A673 (cell line): ENCODE data around the gene ZNF772. TPM values are rescaled to one million over a fixed set of nuclear protein-coding genes. Genes with fewer than 3 reads are reported as not detected.
"Not testable (repeated sequence)": the region's sequence is repeated elsewhere in the genome, so short reads cannot be mapped to it uniquely, and the experiment has no call there.

ENCODE experiments used
- Bru-seq: library from RNA; stranded (reverse); fragments of 400-500 nt; gene quantifications from one replicate; lab custom pipeline; 2021; lab: Mats Ljungman, UMichigan
- BruChase-seq, 2 experiments: library from RNA; stranded (reverse); fragments of 400-500 nt; gene quantifications; one replicate each; lab custom pipeline; 2021; lab: Mats Ljungman, UMichigan
- BruUV-seq: library from RNA; stranded (reverse); fragments of 400-500 nt; replicated peaks from 2 replicates; lab custom pipeline; 2021; lab: Mats Ljungman, UMichigan
- CTCF ChIA-PET: fragments of 300-600 bp; sonication (Branson Sonifier 250); formaldehyde crosslinking; loops from one replicate; lab custom pipeline; 2022; ENCODE audit warnings: antibody characterized with exemption; lab: Charles Lee
- POLR2A ChIA-PET: fragments of 300-600 bp; sonication (Branson Sonifier 250); formaldehyde crosslinking; loops from one replicate; lab custom pipeline; 2022; ENCODE audit warnings: antibody characterized with exemption; ENCODE audit not compliant: low non-redundant PET; lab: Charles Lee
- DNase-seq: peaks from one replicate; pipeline ENCODE4 v3.0.0-alpha.2; 2015; ENCODE audit warnings: low spot score
- H3K27ac ChIP-seq: fragments of 200-600 bp; sonication (generic); 2 replicates; pipeline ENCODE4 v1.5.1; 2016; ENCODE audit warnings: mixed run types, low read depth, mild to moderate bottlenecking, mixed read lengths, antibody characterized with exemption, low read length; ENCODE audit not compliant: poor library complexity, severe bottlenecking
- H3K27me3 ChIP-seq: fragments of 200-600 bp; sonication (generic); replicated peaks from 2 replicates; pipeline ENCODE4 v1.6.1; 2017; ENCODE audit warnings: mixed run types, low read depth, mild to moderate bottlenecking, mixed read lengths, antibody characterized with exemption, low read length; ENCODE audit not compliant: insufficient read depth, poor library complexity
- H3K36me3 ChIP-seq: fragments of 200-600 bp; sonication (generic); 2 replicates; pipeline ENCODE4 v1.6.1; 2016; ENCODE audit warnings: mixed run types, mild to moderate bottlenecking, mixed read lengths, antibody characterized with exemption, low read length; ENCODE audit not compliant: insufficient read depth, poor library complexity, severe bottlenecking
- H3K4me1 ChIP-seq: fragments of 200-600 bp; sonication (generic); 2 replicates; pipeline ENCODE4 v1.6.1; 2017; ENCODE audit warnings: mixed run types, mild to moderate bottlenecking, mixed read lengths, antibody characterized with exemption, low read length; ENCODE audit not compliant: insufficient read depth, poor library complexity, severe bottlenecking
- H3K4me3 ChIP-seq: fragments of 200-600 bp; sonication (generic); 2 replicates; pipeline ENCODE4 v1.5.1; 2016; ENCODE audit warnings: low read depth, mixed run types, mild to moderate bottlenecking, mixed read lengths, low read length; ENCODE audit not compliant: poor library complexity, severe bottlenecking
- H3K9me3 ChIP-seq: fragments of 200-600 bp; sonication (generic); 2 replicates; pipeline ENCODE4 v1.6.1; 2016; ENCODE audit warnings: mixed run types, low read depth, mild to moderate bottlenecking, mixed read lengths, antibody characterized with exemption, low read length; ENCODE audit not compliant: poor library complexity, severe bottlenecking
- CTCF ChIP-seq: fragments of 300-800, 200-600 bp; sonication (generic); conservative IDR thresholded peaks from 2 replicates; pipeline ENCODE4 v1.5.1; 2017; ENCODE audit warnings: low read depth, mild to moderate bottlenecking, antibody characterized with exemption, low read length, moderate library complexity, mixed read lengths
- EZH2 ChIP-seq: fragments of 200-600 bp; sonication (generic); IDR thresholded peaks from 2 replicates; pipeline ENCODE4 v1.6.1; 2017; ENCODE audit warnings: borderline replicate concordance, low read depth, mild to moderate bottlenecking, mixed read lengths, antibody characterized with exemption, low read length; ENCODE audit not compliant: poor library complexity, severe bottlenecking
- intact Hi-C: fragments of 100-400 bp; cut with micrococcal nuclease; formaldehyde crosslinking; loops from one replicate; pipeline ENCODE4 v1.10.0; 2022; ENCODE audit not compliant: unreplicated experiment
- long read RNA-seq: library from polyadenylated mRNA; stranded (forward); transcript quantifications from one replicate; pipeline ENCODE4 v2.0.0, GENCODE V29; 2022
- total RNA-seq: library from RNA; stranded (reverse); gene quantifications from 2 replicates; pipeline ENCODE4 v1.2.3, GENCODE V29; 2021

Gene ZNF772
- 19.4 and 21.2 TPM in 2 replicates for total RNA-seq
- Bru-seq, nascent RNA: percentile 84 among the genes with signal in this experiment
- percentile 98 among the genes with signal in this experiment for BruChase-seq, experiment 1, labeled RNA remaining after a 2-hour chase
- BruChase-seq, experiment 2, labeled RNA remaining after a 6-hour chase: percentile 91 among the genes with signal in this experiment
- long read RNA-seq, full-length matches to known transcripts: 13 of 21 reads
- long read RNA-seq, partial matches to known transcripts: 0 of 21 reads
- long read RNA-seq, other reads (novel, unspliced or antisense): 8 of 21 reads

- Histone ChIP-seq H3K4me3 (peak within 1 kb of the TSS; percentile 68), H3K27me3 (no peaks in the 10 kb centered on the region), H3K27ac (peak within 1 kb of the TSS; percentile 68), H3K36me3 (peaks cover 40% of the 10 kb centered on the region), H3K9me3 (peaks cover 61% of the 10 kb centered on the region), H3K4me1 (no peaks in the 10 kb centered on the region)
- ChIA-PET CTCF (interaction anchor here (0.5 kb wide), 1 partner anchor 22 kb away, joined by 5 read pairs; no protein-coding TSS in a partner anchor), POLR2A (interaction anchor here (0.6 kb wide), 1 partner anchor 336 kb away, joined by 3 read pairs; no protein-coding TSS in a partner anchor)
- peak; percentile 97 for DNase-seq
- TF ChIP-seq CTCF (peak; percentile 64), EZH2 (no peak)
- BruUV-seq: TSS peak; percentile 80
- intact Hi-C loops: no loop called here
These were observed at the start of gene ZNF772 for GRCh38 chr19:57477191-57478008. Gene ZNF772, minus strand, starts transcription at chr19:57477566. Its CDS starts 257 bp downstream, at chr19:57477309.

DNA sequence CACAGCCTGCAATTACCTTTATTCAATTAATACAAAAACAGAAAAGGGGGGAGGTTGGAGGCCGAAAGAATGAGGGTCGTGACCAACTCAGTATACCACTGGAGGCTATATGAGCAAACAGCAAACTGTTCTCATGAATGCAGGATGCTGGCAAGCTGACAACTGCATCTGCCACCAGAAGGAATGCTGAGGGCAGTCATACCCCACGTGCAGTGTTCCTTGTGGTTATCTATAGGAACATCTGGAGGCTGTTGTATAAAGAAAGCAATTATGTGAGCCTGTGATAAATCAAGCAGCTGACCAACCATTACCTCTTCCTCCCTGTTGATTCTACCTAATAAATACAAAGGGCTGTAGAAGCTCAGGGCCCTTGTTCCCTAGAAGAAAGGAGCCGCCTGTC lies 40.7 kb upstream of the ZNF772 start:
- H3K27ac ChIP-seq, H3K4me1 ChIP-seq, DNase-seq, H3K9me3 ChIP-seq, H3K4me3 ChIP-seq, CTCF ChIA-PET, H3K27me3 ChIP-seq, POLR2A ChIA-PET, H3K36me3 ChIP-seq, BruUV-seq, intact Hi-C loops: not testable (repeated sequence)

- BruUV-seq: no TSS peak
- no peak for TF ChIP-seq CTCF
- TF ChIP-seq EZH2: no peak
- CTCF ChIA-PET: no interaction called here
- peaks cover 15% of the 10 kb centered on the region for H3K9me3 ChIP-seq
- H3K4me3 ChIP-seq: no peak overlapping the region
- H3K27ac ChIP-seq: no peak overlapping the region
- POLR2A ChIA-PET: no interaction called here
- intact Hi-C loops: no loop called here
- no peaks in the 10 kb centered on the region for H3K36me3 ChIP-seq
- no peak for DNase-seq
- no peaks in the 10 kb centered on the region for H3K4me1 ChIP-seq
- no peaks in the 10 kb centered on the region for H3K27me3 ChIP-seq
These were observed 37.9 kb upstream of the ZNF772 start for GRCh38 chr19:57515255-57515654.
